ENCODE results near the gene HMX1. TPM values are rescaled to one million over a fixed set of nuclear protein-coding genes. Genes with fewer than 3 reads are reported as not detected.

The HMX1 gene
- polyA plus RNA-seq, 1 of the 3 experiments (the other 2 are of a cell fraction), result 0.20 TPM

DNA sequence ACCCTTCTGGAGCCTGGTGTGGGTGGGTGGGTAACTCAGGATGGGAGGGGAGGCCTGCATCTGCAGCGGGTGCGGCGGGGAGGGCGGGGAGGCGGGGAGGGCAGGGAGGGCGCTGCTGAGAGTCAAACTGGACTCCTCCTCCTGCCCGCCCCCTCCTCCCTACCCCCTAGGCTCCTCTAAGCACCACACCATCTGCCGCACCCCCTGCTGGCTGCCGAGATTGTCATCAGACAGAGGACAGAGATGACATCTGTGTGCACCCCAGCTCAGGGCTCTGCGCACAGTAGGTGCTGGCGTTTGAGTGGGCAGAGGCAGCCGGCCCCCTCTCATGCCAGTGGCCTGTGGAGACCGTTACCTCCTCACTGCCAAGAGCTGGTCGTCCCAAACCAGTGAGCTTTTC, 10.6 kb upstream of the HMX1 start:
- Histone ChIP-seq H3K4me3 (ENCODE audit: low read depth in 2 of 2, low read length in 1 of 2) (no peak overlapping the region), H2AFZ (ENCODE audit: low read depth) (no peak overlapping the region), H3K27me3 (ENCODE audit: insufficient read depth) (no peaks in the 10 kb centered on the region), H3K4me1 (ENCODE audit: control insufficient read depth in 1 of 2, insufficient read depth in 2 of 2, low read depth in 1 of 2, low read length in 1 of 2) (no peaks in the 10 kb centered on the region), H3K9me2 (no peaks in the 10 kb centered on the region), H3K36me3 (replicated peaks in 1 of 2; ENCODE audit: control insufficient read depth in 1 of 2, insufficient read depth in 2 of 2, low read length in 1 of 2) (no peaks in the 10 kb centered on the region), H3K79me2 (ENCODE audit: insufficient read depth) (no peaks in the 10 kb centered on the region), H3K4me2 (no peak overlapping the region), H3K9me3 (no peaks in the 10 kb centered on the region), H3F3A (replicated peaks; ENCODE audit: insufficient read depth) (no peaks in the 10 kb centered on the region), H4K20me1 (ENCODE audit: insufficient read depth) (no peaks in the 10 kb centered on the region), H3K9ac (no peak overlapping the region), H3K27ac (ENCODE audit: low read depth in 2 of 2, low read length in 1 of 2) (no peak overlapping the region)
- ChIA-PET CTCF (interaction anchor here (1.2 to 2.2 kb wide), 3 partner anchors 34 to 275 kb away, joined by 3 to 10 read pairs (median 4); no protein-coding TSS in a partner anchor), POLR2A (no interaction called here)
- 41% methylated on average over 7 of the region's 14 CpGs for WGBS (ENCODE audit: low lambda C conversion rate)
- TF ChIP-seq POLR2AphosphoS5 (IDR thresholded peaks at IDR 0.05; ENCODE audit: low read depth, low read length) (no peak), FOXM1 (IDR thresholded peaks at IDR 0.05; ENCODE audit: low read depth) (no peak), MEF2A (IDR thresholded peaks at IDR 0.05; ENCODE audit: borderline replicate concordance, low read depth) (no peak), RCOR1 (IDR thresholded peaks at IDR 0.05; ENCODE audit: low read length) (no peak), SIN3A (IDR thresholded peaks at IDR 0.05; ENCODE audit: borderline replicate concordance, low read depth, low read length) (no peak)
- DNase-seq, result peak; percentile 64

DNA sequence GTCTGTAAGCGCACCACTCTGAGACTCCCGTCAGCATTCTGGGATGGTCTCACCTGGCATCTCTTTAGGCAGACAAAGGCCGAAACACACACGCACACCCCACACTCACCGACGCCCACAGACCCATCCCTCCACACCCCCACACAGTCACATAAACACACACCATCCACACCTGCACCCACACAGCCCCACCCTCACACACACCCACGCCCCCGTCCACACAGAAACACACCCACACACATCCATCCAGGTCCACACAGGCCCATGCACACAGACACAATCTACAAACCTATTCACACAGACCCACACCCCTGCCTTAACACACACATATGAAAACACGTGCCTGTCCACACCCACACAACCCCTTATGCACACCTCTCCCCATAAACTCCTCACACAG, 9.2 kb upstream of the HMX1 start:
- Histone ChIP-seq H3F3A (replicated peaks; ENCODE audit: insufficient read depth) (no peaks in the 10 kb centered on the region), H3K27me3 (ENCODE audit: insufficient read depth) (no peaks in the 10 kb centered on the region), H3K4me3 (ENCODE audit: low read depth in 2 of 2, low read length in 1 of 2) (no peak overlapping the region), H3K9me3 (no peaks in the 10 kb centered on the region), H3K9me2 (no peaks in the 10 kb centered on the region), H2AFZ (ENCODE audit: low read depth) (no peak overlapping the region), H3K9ac (no peak overlapping the region), H3K4me1 (ENCODE audit: control insufficient read depth in 1 of 2, insufficient read depth in 2 of 2, low read depth in 1 of 2, low read length in 1 of 2) (no peaks in the 10 kb centered on the region), H3K27ac (ENCODE audit: low read depth in 2 of 2, low read length in 1 of 2) (no peak overlapping the region), H3K4me2 (no peak overlapping the region), H3K36me3 (replicated peaks in 1 of 2; ENCODE audit: control insufficient read depth in 1 of 2, insufficient read depth in 2 of 2, low read length in 1 of 2) (no peaks in the 10 kb centered on the region), H3K79me2 (ENCODE audit: insufficient read depth) (no peaks in the 10 kb centered on the region), H4K20me1 (ENCODE audit: insufficient read depth) (no peaks in the 10 kb centered on the region)
- TF ChIP-seq TEAD4 (IDR thresholded peaks at IDR 0.05; ENCODE audit: borderline replicate concordance, insufficient read depth), result no peak
- no peak for TF ChIP-seq NRF1 (IDR thresholded peaks at IDR 0.05; ENCODE audit: low read depth, low read length)
- no peak for TF ChIP-seq RCOR1 (IDR thresholded peaks at IDR 0.05; ENCODE audit: low read length)
- TF ChIP-seq, protein P1, sequence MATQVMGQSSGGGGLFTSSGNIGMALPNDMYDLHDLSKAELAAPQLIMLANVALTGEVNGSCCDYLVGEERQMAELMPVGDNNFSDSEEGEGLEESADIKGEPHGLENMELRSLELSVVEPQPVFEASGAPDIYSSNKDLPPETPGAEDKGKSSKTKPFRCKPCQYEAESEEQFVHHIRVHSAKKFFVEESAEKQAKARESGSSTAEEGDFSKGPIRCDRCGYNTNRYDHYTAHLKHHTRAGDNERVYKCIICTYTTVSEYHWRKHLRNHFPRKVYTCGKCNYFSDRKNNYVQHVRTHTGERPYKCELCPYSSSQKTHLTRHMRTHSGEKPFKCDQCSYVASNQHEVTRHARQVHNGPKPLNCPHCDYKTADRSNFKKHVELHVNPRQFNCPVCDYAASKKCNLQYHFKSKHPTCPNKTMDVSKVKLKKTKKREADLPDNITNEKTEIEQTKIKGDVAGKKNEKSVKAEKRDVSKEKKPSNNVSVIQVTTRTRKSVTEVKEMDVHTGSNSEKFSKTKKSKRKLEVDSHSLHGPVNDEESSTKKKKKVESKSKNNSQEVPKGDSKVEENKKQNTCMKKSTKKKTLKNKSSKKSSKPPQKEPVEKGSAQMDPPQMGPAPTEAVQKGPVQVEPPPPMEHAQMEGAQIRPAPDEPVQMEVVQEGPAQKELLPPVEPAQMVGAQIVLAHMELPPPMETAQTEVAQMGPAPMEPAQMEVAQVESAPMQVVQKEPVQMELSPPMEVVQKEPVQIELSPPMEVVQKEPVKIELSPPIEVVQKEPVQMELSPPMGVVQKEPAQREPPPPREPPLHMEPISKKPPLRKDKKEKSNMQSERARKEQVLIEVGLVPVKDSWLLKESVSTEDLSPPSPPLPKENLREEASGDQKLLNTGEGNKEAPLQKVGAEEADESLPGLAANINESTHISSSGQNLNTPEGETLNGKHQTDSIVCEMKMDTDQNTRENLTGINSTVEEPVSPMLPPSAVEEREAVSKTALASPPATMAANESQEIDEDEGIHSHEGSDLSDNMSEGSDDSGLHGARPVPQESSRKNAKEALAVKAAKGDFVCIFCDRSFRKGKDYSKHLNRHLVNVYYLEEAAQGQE (IDR thresholded peaks at IDR 0.05; ENCODE audit: low read depth, low read length), result no peak
- ChIA-PET POLR2A (no interaction called here), CTCF (interaction anchor here (1.2 to 2.2 kb wide), 2 partner anchors 35 to 193 kb away, joined by 3 to 10 read pairs; no protein-coding TSS in a partner anchor)
- WGBS (ENCODE audit: low lambda C conversion rate), result 60% methylated on average over 9 of the region's 9 CpGs
- DNase-seq, result no peak

DNA sequence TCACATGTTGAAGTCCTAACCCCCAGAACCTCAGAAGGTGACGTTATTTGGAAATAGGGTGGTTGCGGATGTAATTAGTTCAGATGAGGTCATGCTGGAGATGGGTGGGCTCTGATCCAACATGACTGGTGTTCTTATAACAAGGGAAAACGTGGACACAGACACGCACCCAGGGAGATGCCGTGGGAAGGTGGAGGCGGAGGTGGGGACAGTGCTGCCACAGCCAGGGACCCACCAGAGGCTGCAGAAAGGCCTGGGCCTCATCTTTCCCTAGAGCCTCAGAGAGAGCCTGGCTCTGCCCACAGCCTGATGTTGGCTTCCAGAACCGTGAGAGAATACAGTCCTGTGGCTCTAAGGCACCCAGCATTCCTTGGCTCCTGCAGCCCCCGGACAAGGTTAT, 7.9 kb upstream of the HMX1 start:
- CTCF ChIA-PET, result no interaction called here
- no peak for TF ChIP-seq JUND (IDR thresholded peaks at IDR 0.05)
- TF ChIP-seq, protein P2, sequence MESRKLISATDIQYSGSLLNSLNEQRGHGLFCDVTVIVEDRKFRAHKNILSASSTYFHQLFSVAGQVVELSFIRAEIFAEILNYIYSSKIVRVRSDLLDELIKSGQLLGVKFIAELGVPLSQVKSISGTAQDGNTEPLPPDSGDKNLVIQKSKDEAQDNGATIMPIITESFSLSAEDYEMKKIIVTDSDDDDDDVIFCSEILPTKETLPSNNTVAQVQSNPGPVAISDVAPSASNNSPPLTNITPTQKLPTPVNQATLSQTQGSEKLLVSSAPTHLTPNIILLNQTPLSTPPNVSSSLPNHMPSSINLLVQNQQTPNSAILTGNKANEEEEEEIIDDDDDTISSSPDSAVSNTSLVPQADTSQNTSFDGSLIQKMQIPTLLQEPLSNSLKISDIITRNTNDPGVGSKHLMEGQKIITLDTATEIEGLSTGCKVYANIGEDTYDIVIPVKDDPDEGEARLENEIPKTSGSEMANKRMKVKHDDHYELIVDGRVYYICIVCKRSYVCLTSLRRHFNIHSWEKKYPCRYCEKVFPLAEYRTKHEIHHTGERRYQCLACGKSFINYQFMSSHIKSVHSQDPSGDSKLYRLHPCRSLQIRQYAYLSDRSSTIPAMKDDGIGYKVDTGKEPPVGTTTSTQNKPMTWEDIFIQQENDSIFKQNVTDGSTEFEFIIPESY (IDR thresholded peaks at IDR 0.05; ENCODE audit: borderline replicate concordance, low read depth), result no peak
- no peak for TF ChIP-seq RAD21 (IDR thresholded peaks at IDR 0.05; ENCODE audit: low read length)
- TF ChIP-seq, protein P3, sequence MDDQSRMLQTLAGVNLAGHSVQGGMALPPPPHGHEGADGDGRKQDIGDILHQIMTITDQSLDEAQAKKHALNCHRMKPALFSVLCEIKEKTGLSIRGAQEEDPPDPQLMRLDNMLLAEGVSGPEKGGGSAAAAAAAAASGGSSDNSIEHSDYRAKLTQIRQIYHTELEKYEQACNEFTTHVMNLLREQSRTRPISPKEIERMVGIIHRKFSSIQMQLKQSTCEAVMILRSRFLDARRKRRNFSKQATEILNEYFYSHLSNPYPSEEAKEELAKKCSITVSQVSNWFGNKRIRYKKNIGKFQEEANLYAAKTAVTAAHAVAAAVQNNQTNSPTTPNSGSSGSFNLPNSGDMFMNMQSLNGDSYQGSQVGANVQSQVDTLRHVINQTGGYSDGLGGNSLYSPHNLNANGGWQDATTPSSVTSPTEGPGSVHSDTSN (IDR thresholded peaks at IDR 0.05), result no peak
- no peaks in the 10 kb centered on the region for H3K9me2 ChIP-seq
- no peaks in the 10 kb centered on the region for H3K27me3 ChIP-seq (ENCODE audit: insufficient read depth)
- H2AFZ ChIP-seq (ENCODE audit: low read depth), result no peak overlapping the region
- H3K4me3 ChIP-seq (ENCODE audit: low read depth in 2 of 2, low read length in 1 of 2), result no peak overlapping the region
- no peaks in the 10 kb centered on the region for H3K79me2 ChIP-seq (ENCODE audit: insufficient read depth)
- no peaks in the 10 kb centered on the region for H4K20me1 ChIP-seq (ENCODE audit: insufficient read depth)
- no peak overlapping the region for H3K4me2 ChIP-seq
- no peaks in the 10 kb centered on the region for H3F3A ChIP-seq (replicated peaks; ENCODE audit: insufficient read depth)
- no peak overlapping the region for H3K27ac ChIP-seq (ENCODE audit: low read depth in 2 of 2, low read length in 1 of 2)
- no peaks in the 10 kb centered on the region for H3K36me3 ChIP-seq (replicated peaks in 1 of 2; ENCODE audit: control insufficient read depth in 1 of 2, insufficient read depth in 2 of 2, low read length in 1 of 2)
- POLR2A ChIA-PET, result no interaction called here
- DNase-seq, result no peak
- H3K9me3 ChIP-seq, result no peaks in the 10 kb centered on the region
- WGBS (ENCODE audit: low lambda C conversion rate), result 55% methylated on average over 7 of the region's 8 CpGs
- no peaks in the 10 kb centered on the region for H3K4me1 ChIP-seq (ENCODE audit: control insufficient read depth in 1 of 2, insufficient read depth in 2 of 2, low read depth in 1 of 2, low read length in 1 of 2)
- no peak overlapping the region for H3K9ac ChIP-seq

Data from SK-N-SH (cell line).